HepG2 (cell line): Measurements from ENCODE around the gene POP5. TPM values are rescaled to one million over a fixed set of nuclear protein-coding genes. Genes with fewer than 3 reads are reported as not detected.
"Not testable (repeated sequence)": the region's sequence is repeated elsewhere in the genome, so short reads cannot be mapped to it uniquely, and the experiment has no call there.

Experiments
- ATAC-seq: fragments of 200-7000 bp; cut with Tn5 transposase; 3 replicates; pipeline ENCODE4 v1.9.1; 2020; ENCODE audit warnings: mild to moderate bottlenecking, moderate library complexity
- BruUV-seq: library from RNA; stranded (reverse); fragments of 400-500 nt; replicated peaks from 2 replicates; lab custom pipeline; 2021; lab: Mats Ljungman, UMichigan
- CTCF ChIA-PET: fragments of 300-600 bp; formaldehyde crosslinking; extraction: SDS; loops from one replicate; lab custom pipeline; 2021; ENCODE audit warnings: low total read pairs, inconsistent platforms, low intra/inter-chr PET ratio; lab: Yijun Ruan, JAX
- POLR2A ChIA-PET: fragments of 350-600 bp; sonication (Branson Sonifier 250); formaldehyde crosslinking; loops from one replicate; lab custom pipeline; 2020; ENCODE audit warnings: antibody characterized with exemption, inconsistent platforms; lab: Yijun Ruan, JAX
- DNase-seq: peaks from one replicate; pipeline ENCODE4 v3.0.0-alpha.2; 2015; ENCODE audit warnings: low spot score
- FAIRE-seq: peaks from 3 replicates; lab custom pipeline; 2011; peaks lifted over from hg19 to GRCh38; lab: Jason Lieb, UNC
- H2AFZ ChIP-seq: one replicate; pipeline ENCODE4 v1.6.1; 2011; ENCODE audit warnings: low read length, inconsistent platforms
- H3K27ac ChIP-seq: fragments of 300-600 bp; 3 replicates; pipeline ENCODE4 v1.8.0; 2011; ENCODE audit warnings: mixed run types, mild to moderate bottlenecking, mixed read lengths, low read length, inconsistent platforms; ENCODE audit not compliant: insufficient read depth; ENCODE audit errors: extremely low read length
- H3K27me3 ChIP-seq, 2 experiments: fragments of 200-600 bp in 1 of 2; 2 replicates in 1 of 2; 3 replicates in 1 of 2; pipeline versions ENCODE4 v1.6.0 to v1.8.0; 2011; ENCODE audit warnings: low read length in 2 of 2, mild to moderate bottlenecking in 2 of 2, moderate library complexity in 2 of 2, inconsistent platforms in 1 of 2; ENCODE audit not compliant: insufficient read depth in 2 of 2, control insufficient read depth in 1 of 2
- H3K36me3 ChIP-seq, 2 experiments: fragments of 200-600 bp in 1 of 2; replicated peaks in 1 of 2; 2 replicates in 1 of 2; 3 replicates in 1 of 2; pipeline versions ENCODE4 v1.5.1 to v1.8.0; 2011; ENCODE audit warnings: low read length in 2 of 2, inconsistent platforms in 1 of 2; ENCODE audit not compliant: insufficient read depth in 2 of 2, control insufficient read depth in 1 of 2
- H3K4me1 ChIP-seq: 2 replicates; pipeline ENCODE4 v1.5.1; 2012; ENCODE audit warnings: low read length, inconsistent platforms; ENCODE audit not compliant: insufficient read depth
- H3K4me2 ChIP-seq: 2 replicates; pipeline ENCODE4 v1.6.0; 2011; ENCODE audit warnings: low read depth, low read length, inconsistent platforms
- H3K4me3 ChIP-seq, 3 experiments: fragments of 200-600 bp in 1 of 3; sonication (generic), shearing (Covaris generic) in 1 of 3; replicated peaks in 1 of 3; 2 replicates each; pipeline ENCODE4 v1.5.1; 2011 to 2016; ENCODE audit warnings: low read length in 3 of 3, inconsistent platforms in 2 of 3, low read depth in 2 of 3, mild to moderate bottlenecking in 2 of 3, control low read depth in 1 of 3, mixed read lengths in 1 of 3; ENCODE audit not compliant: insufficient read depth in 1 of 3
- H3K79me2 ChIP-seq: one replicate; pipeline ENCODE4 v1.6.1; 2011; ENCODE audit warnings: low read length, inconsistent platforms; ENCODE audit not compliant: insufficient read depth
- H3K9ac ChIP-seq: 2 replicates; pipeline ENCODE4 v1.6.0; 2011; ENCODE audit warnings: mild to moderate bottlenecking, low read depth, low read length, inconsistent platforms; ENCODE audit not compliant: insufficient read depth
- H3K9me3 ChIP-seq: 2 replicates; pipeline ENCODE4 v1.5.1; 2012; ENCODE audit warnings: mild to moderate bottlenecking, low read length
- H4K20me1 ChIP-seq: 2 replicates; pipeline ENCODE4 v1.6.0; 2011; ENCODE audit warnings: inconsistent platforms, mild to moderate bottlenecking, low read length, moderate library complexity; ENCODE audit not compliant: insufficient read depth
- ATAD3A ChIP-seq: sonication (generic); formaldehyde crosslinking; IDR thresholded peaks from 2 replicates; pipeline ENCODE4 v1.4.0; 2020; ENCODE audit warnings: missing genetic modification reagents
- CBFB ChIP-seq: sonication (generic); formaldehyde crosslinking; IDR thresholded peaks from 2 replicates; pipeline ENCODE4 v1.4.0; 2020; ENCODE audit warnings: missing genetic modification reagents
- CEBPB ChIP-seq: IDR thresholded peaks from 2 replicates; pipeline ENCODE4 v1.6.1; 2011; ENCODE audit warnings: low read depth, low read length, improper control_type of control experiment, borderline replicate concordance
- CERS6 ChIP-seq: sonication (generic); formaldehyde crosslinking; IDR thresholded peaks from 2 replicates; pipeline ENCODE4 v1.5.0; 2020; ENCODE audit warnings: missing genetic modification reagents
- ELF1 ChIP-seq: sonication (generic); formaldehyde crosslinking; IDR thresholded peaks from 2 replicates; pipeline ENCODE4 v1.4.0; 2020; ENCODE audit warnings: missing genetic modification reagents
- ELF3 ChIP-seq: IDR thresholded peaks from 2 replicates; pipeline ENCODE4 v1.6.1; 2016; ENCODE audit warnings: missing genetic modification reagents, missing compliant biosample characterization
- KMT2A ChIP-seq: sonication (generic); formaldehyde crosslinking; IDR thresholded peaks from 2 replicates; pipeline ENCODE4 v1.4.0; 2020; ENCODE audit warnings: missing genetic modification reagents
- ZNF629 ChIP-seq: sonication (generic); formaldehyde crosslinking; conservative IDR thresholded peaks from 2 replicates; pipeline ENCODE4 v1.5.0; 2020; ENCODE audit warnings: missing genetic modification reagents
- ZNF879 ChIP-seq: sonication (generic); formaldehyde crosslinking; IDR thresholded peaks from 2 replicates; pipeline ENCODE4 v1.8.1; 2023; ENCODE audit warnings: missing genetic modification reagents
- WGBS: methylation state at CpG from one replicate; pipeline ENCODE4 v1.1.6; 2017; ENCODE audit warnings: low lambda C conversion rate; 5-methylcytosine and 5-hydroxymethylcytosine counted together
- in situ Hi-C: cut with HindIII; loops from 2 replicates; pipeline ENCODE4 v1.10.0; 2017; ENCODE audit warnings: low pct_unique_long_range_greater_than_20kb; ENCODE audit not compliant: extremely low pct_ligation_motif_present
- intact Hi-C: fragments of 100-400 bp; cut with micrococcal nuclease; formaldehyde crosslinking; loops from one replicate; pipeline ENCODE4 v1.10.0; 2022; ENCODE audit not compliant: unreplicated experiment
- polyA plus RNA-seq, 8 experiments: library from polyadenylated mRNA; depleted of rRNA in 3 of 8; stranded (reverse) in 7 of 8; unstranded in 1 of 8; fragments of >200 nt; fragmentation: Illumina TruSeq in 4 of 8; extraction: Trizol in 4 of 8; gene quantifications; 2 replicates each; pipeline versions ENCODE4 v1.2.1 to v1.2.3, GENCODE V29; 2011 to 2016; ENCODE audit warnings: low read depth in 4 of 8, missing spikeins in 1 of 8, mixed read lengths in 1 of 8; ENCODE audit not compliant: insufficient read depth in 1 of 8
- total RNA-seq, 5 experiments: library from RNA; depleted of rRNA; stranded (reverse); fragments of >200 nt; fragmentation: Illumina TruSeq; extraction: Trizol; gene quantifications; 2 replicates each; pipeline ENCODE4 v1.2.3, GENCODE V29; 2016; ENCODE audit warnings: low read depth in 1 of 5

POP5 gene
- total and polyA plus RNA-seq, 2 of the 13 experiments (the other 11 are each of a cell fraction or from before 2014, with no cell fraction given) = 45.6 to 61.3 TPM

GRCh38 chr12:120602416-120602815, 21.2 kb upstream of the POP5 start:
- POLR2A ChIA-PET, H2AFZ ChIP-seq, H3K79me2 ChIP-seq, in situ Hi-C loops, FAIRE-seq, intact Hi-C loops, H3K27ac ChIP-seq, H3K4me2 ChIP-seq, ATAC-seq, H3K36me3 ChIP-seq, DNase-seq, H4K20me1 ChIP-seq, CTCF ChIA-PET, H3K9ac ChIP-seq, BruUV-seq, H3K9me3 ChIP-seq, H3K4me3 ChIP-seq: not testable (repeated sequence)
- Histone ChIP-seq H3K27me3 (peaks cover 4 to 30% of the 10 kb centered on the region in 2 experiments; a peak in 4 of 5 replicates), H3K4me1 (peaks cover 19% of the 10 kb centered on the region)
- 39% methylated on average over 5 of the region's 5 CpGs for whole genome bisulfite sequencing

GRCh38 chr12:120599672-120600552, 18.7 kb upstream of the POP5 start:
- Histone ChIP-seq H3K4me2 (peak overlapping the region; percentile 42; the same call in 1 of the 2 replicates), H3K9me3 (no peaks in the 10 kb centered on the region), H2AFZ (no peak overlapping the region), H3K4me3 (no peak overlapping the region), H3K9ac (no peak overlapping the region), H4K20me1 (no peaks in the 10 kb centered on the region), H3K4me1 (peaks cover 19% of the 10 kb centered on the region), H3K36me3 (no peaks in the 10 kb centered on the region), H3K79me2 (no peaks in the 10 kb centered on the region), H3K27me3 (peaks cover 4 to 35% of the 10 kb centered on the region in 2 experiments; a peak in 4 of 5 replicates), H3K27ac (no peak overlapping the region)
- DNase-seq (no peak), FAIRE-seq (no peak), ATAC-seq (peak; percentile 63)
- CTCF ChIA-PET = no interaction called here
- intact Hi-C loops = no loop called here
- POLR2A ChIA-PET = interaction anchor here (0.9 kb wide), 1 partner anchor 18 kb away, joined by 3 read pairs; the partner anchor contains the start of gene POP5
- TF ChIP-seq CEBPB (no peak), ELF1 (CRISPR knock-in tag) (no peak), ZNF629 (peak; percentile 86), CERS6 (CRISPR knock-in tag) (no peak), ELF3 (CRISPR knock-in tag) (0 out of 2 replicates have a peak, but pooled peaks have one; percentile 39), KMT2A (CRISPR knock-in tag) (no peak), CBFB (CRISPR knock-in tag) (no peak), ZNF879 (CRISPR knock-in tag) (no peak), ATAD3A (CRISPR knock-in tag) (no peak)
- 35% methylated on average over 23 of the region's 23 CpGs for WGBS
- in situ Hi-C loops = no loop called here
- no TSS peak for BruUV-seq
